IPS DF 19.7 (cell line): ENCODE data around the gene HIKESHI.

ENCODE experiments used
- DNase-seq: peaks from one replicate; pipeline ENCODE4 v3.0.0-alpha.2; 2013; ENCODE audit warnings: low read depth, low spot score

HIKESHI gene

GRCh38 chr11:86374069-86374468 is 72.0 kb downstream of the HIKESHI start:
- DNase-seq, result no peak

GRCh38 chr11:86374586-86374985 is 72.5 kb downstream of the HIKESHI start, which contains the start of gene CCDC81:
CCDC81 (plus strand) TSS chr11:86374887; CDS start chr11:86375164, 277 bp downstream.
- peak; percentile 60 for DNase-seq

GRCh38 chr11:86377972-86378371 is 75.9 kb downstream of the HIKESHI start:
- no peak for DNase-seq

- DNase-seq, result no peak
These were observed 78.4 kb downstream of the HIKESHI start for GRCh38 chr11:86380295-86381059.

- DNase-seq, result no peak
These were observed 81.3 kb downstream of the HIKESHI start for GRCh38 chr11:86383041-86383955.

GRCh38 chr11:86386283-86386682 is 84.2 kb downstream of the HIKESHI start:
- DNase-seq, result no peak

GRCh38 chr11:86386746-86387145 is 84.7 kb downstream of the HIKESHI start:
- DNase-seq, result no peak

GRCh38 chr11:86388198-86388597 is 86.2 kb downstream of the HIKESHI start:
- DNase-seq, result no peak

GRCh38 chr11:86390487-86390886 is 88.4 kb downstream of the HIKESHI start:
- DNase-seq, result no peak

GRCh38 chr11:86395061-86395551 is 93.1 kb downstream of the HIKESHI start:
- DNase-seq, result no peak
